ENCODE measurements around the gene CALML6. TPM values are rescaled to one million over a fixed set of nuclear protein-coding genes. Genes with fewer than 3 reads are reported as not detected.

CALML6 gene
- total RNA-seq, 1 experiment from 2014 or later, result not detected

GRCh38 chr1:1911350-1912041 lies 3.6 kb upstream of the CALML6 start:
- H3K4me1 ChIP-seq (ENCODE audit: low read length), result peaks cover 28% of the 10 kb centered on the region
- H3K36me3 ChIP-seq (ENCODE audit: insufficient read depth, low read length), result no peaks in the 10 kb centered on the region
- H3K9ac ChIP-seq (ENCODE audit: low read length), result no peak overlapping the region
- H3K27ac ChIP-seq (ENCODE audit: low read length), result no peak overlapping the region
- DNase-seq, result no peak
- no peak overlapping the region for H2AFZ ChIP-seq (ENCODE audit: low read length)
- H3K9me2 ChIP-seq (replicated peaks; ENCODE audit: insufficient read depth, low read length), result no peaks in the 10 kb centered on the region
- H3K4me2 ChIP-seq (ENCODE audit: low read depth, low read length, poor library complexity, severe bottlenecking), result no peak overlapping the region
- no peaks in the 10 kb centered on the region for H4K20me1 ChIP-seq (ENCODE audit: insufficient read depth, low read depth, low read length)
- H3K9me3 ChIP-seq (ENCODE audit: low read length), result no peaks in the 10 kb centered on the region
- H3K4me3 ChIP-seq (ENCODE audit: low read length), result no peak overlapping the region
- no peaks in the 10 kb centered on the region for H3K27me3 ChIP-seq (ENCODE audit: low read length)
- H3K79me2 ChIP-seq (ENCODE audit: low read length), result 0 out of 2 replicates have a peak, but pooled peaks cover 5% of the 10 kb centered on the region

DNA sequence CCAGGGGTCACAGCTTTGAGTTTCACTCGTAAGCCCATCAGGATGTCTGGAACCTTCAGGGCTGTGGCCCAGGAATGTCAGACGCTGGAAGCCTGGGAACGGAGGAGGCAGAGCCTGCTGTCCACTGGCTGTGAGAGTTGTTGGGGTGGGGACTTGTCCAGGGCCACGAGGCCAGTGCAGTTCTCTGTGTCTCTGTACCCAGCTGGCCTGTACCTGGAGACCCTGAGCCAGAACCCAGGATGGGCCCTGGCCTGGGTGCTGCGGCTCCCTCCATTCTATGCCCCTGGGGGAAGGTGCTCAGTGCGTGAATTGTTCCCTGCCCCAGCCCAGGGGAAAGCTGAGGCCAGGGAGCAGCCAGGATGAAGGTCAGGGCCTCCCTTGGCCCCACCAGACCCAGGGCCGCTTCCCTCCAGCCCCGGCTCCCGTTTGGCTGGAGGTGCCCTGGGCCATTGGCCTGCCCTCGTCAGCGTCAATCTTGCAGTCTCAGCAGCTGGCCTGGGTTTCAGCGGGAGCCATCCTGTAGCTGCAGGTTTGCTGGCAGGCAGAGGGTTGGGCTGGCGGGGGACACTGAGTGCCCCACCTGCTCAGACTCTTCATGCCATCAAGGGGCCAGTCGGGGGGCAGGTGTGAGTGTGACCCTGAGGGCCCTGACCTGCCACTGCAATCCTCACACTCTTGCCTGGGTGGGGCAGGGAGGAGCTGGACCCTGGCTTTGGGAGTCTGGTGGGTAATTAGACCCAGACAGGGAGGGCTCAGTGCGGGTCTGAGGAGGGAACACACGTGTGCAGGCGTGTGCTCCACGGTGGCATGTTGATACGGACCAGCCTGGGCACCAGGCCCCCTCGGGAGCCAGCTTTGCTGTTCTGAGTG lies 724 bp upstream of the CALML6 start:
- Histone ChIP-seq H3K36me3 (ENCODE audit: insufficient read depth, low read length) (no peaks in the 10 kb centered on the region), H3K27ac (ENCODE audit: low read length) (no peak overlapping the region), H3K79me2 (ENCODE audit: low read length) (no peaks in the 10 kb centered on the region), H3K27me3 (ENCODE audit: low read length) (no peaks in the 10 kb centered on the region), H3K9me3 (ENCODE audit: low read length) (no peaks in the 10 kb centered on the region), H2AFZ (ENCODE audit: low read length) (no peak overlapping the region), H3K4me2 (ENCODE audit: low read depth, low read length, poor library complexity, severe bottlenecking) (no peak overlapping the region), H3K4me3 (ENCODE audit: low read length) (no peak overlapping the region), H3K9ac (ENCODE audit: low read length) (no peak overlapping the region), H3K9me2 (replicated peaks; ENCODE audit: insufficient read depth, low read length) (no peaks in the 10 kb centered on the region), H4K20me1 (ENCODE audit: insufficient read depth, low read depth, low read length) (0 out of 2 replicates have a peak, but pooled peaks cover 4% of the 10 kb centered on the region), H3K4me1 (ENCODE audit: low read length) (peaks cover 9% of the 10 kb centered on the region)
- DNase-seq, result no peak

DNA sequence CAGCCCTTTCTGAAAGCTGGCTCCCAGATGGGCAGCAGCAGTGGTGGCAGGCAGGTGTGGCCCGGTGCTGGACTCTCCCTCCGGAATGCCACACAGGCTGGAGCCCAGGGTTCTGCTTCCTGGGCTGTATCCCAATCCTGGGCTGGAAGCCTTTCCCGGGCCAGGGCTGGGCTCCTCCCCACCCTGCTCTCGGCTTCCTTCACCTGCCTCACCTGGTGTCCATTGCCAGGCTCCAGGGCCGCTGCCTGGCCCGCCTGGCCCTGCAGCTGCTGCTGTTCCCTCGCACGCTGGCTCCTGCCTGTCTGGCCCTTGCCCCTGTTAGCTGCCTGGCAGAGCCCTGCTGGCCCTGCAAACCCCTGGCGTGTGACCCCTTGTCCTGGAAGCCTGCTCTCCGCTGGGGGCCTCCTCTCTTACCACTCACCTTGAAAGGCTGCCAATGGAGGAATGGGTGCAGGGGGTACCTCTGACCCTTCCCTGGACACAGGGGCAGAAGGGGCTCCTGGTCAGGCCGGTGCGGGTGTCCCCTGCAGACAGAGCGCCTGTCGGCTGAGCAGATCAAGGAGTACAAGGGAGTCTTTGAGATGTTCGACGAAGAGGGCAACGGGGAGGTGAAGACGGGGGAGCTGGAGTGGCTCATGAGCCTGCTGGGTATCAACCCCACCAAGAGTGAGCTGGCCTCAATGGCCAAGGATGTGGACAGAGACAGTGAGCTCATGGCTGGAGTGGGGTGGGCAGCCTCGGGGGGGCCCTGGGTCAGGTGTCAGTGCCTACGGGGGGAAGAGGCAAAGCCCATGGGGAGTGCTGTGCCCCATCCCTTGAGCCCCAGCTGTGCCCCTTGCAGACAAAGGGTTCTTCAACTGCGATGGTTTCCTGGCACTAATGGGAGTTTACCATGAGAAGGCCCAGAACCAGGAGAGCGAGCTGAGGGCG lies 1.1 kb downstream of the CALML6 start:
- Histone ChIP-seq H4K20me1 (ENCODE audit: insufficient read depth, low read depth, low read length) (0 out of 2 replicates have a peak, but pooled peaks cover 4% of the 10 kb centered on the region), H3K9me2 (replicated peaks; ENCODE audit: insufficient read depth, low read length) (no peaks in the 10 kb centered on the region), H3K4me3 (ENCODE audit: low read length) (no peak overlapping the region), H3K4me1 (ENCODE audit: low read length) (peaks cover 9% of the 10 kb centered on the region), H3K79me2 (ENCODE audit: low read length) (no peaks in the 10 kb centered on the region), H3K9me3 (ENCODE audit: low read length) (no peaks in the 10 kb centered on the region), H3K4me2 (ENCODE audit: low read depth, low read length, poor library complexity, severe bottlenecking) (no peak overlapping the region), H2AFZ (ENCODE audit: low read length) (no peak overlapping the region), H3K9ac (ENCODE audit: low read length) (no peak overlapping the region), H3K27me3 (ENCODE audit: low read length) (no peaks in the 10 kb centered on the region), H3K27ac (ENCODE audit: low read length) (no peak overlapping the region), H3K36me3 (ENCODE audit: insufficient read depth, low read length) (no peaks in the 10 kb centered on the region)
- no peak for DNase-seq

GRCh38 chr1:1916851-1917251 lies 1.8 kb downstream of the CALML6 start:
- H3K9me2 ChIP-seq (replicated peaks; ENCODE audit: insufficient read depth, low read length), result no peaks in the 10 kb centered on the region
- no peak overlapping the region for H2AFZ ChIP-seq (ENCODE audit: low read length)
- H3K79me2 ChIP-seq (ENCODE audit: low read length), result no peaks in the 10 kb centered on the region
- no peak overlapping the region for H3K27ac ChIP-seq (ENCODE audit: low read length)
- no peak overlapping the region for H3K9ac ChIP-seq (ENCODE audit: low read length)
- H3K36me3 ChIP-seq (ENCODE audit: insufficient read depth, low read length), result no peaks in the 10 kb centered on the region
- no peaks in the 10 kb centered on the region for H3K27me3 ChIP-seq (ENCODE audit: low read length)
- H3K4me3 ChIP-seq (ENCODE audit: low read length), result no peak overlapping the region
- no peak for DNase-seq
- no peaks in the 10 kb centered on the region for H3K9me3 ChIP-seq (ENCODE audit: low read length)
- H4K20me1 ChIP-seq (ENCODE audit: insufficient read depth, low read depth, low read length), result 0 out of 2 replicates have a peak, but pooled peaks cover 4% of the 10 kb centered on the region
- no peak overlapping the region for H3K4me2 ChIP-seq (ENCODE audit: low read depth, low read length, poor library complexity, severe bottlenecking)
- H3K4me1 ChIP-seq (ENCODE audit: low read length), result peaks cover 9% of the 10 kb centered on the region

DNA sequence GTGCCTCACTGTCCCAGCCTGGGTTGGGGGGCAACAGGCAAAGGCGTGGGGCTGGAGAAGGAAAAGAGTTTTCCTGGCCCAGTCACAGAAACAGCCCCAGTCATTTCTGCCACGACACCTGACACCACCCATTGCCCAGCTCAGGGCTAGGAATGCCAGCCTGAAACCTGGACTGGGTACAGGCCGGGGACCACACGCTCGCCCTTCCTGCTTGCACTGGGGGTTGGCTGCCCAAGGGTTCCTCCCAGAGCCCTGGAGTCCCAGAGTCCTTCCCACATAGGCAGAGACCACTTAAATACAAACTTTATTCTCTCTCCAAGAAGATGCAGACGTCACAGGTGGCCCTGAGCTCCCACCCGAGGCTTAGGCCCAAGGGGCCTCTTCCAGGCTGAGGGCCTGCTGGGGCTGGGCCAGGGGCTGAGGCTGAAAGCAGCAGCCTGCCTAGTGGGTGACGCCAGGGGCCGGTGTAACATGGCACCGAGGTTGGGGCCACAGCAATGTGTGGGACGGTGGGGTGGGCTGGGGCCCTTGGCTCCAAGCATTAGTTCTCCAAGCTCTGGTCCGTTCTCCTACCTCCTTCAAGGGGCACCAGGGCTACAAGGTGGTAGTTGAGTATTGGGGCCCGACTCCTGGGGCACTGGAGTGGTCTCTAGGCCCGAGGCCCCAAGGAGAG lies 2.4 kb downstream of the CALML6 start:
- H3K27me3 ChIP-seq (ENCODE audit: low read length), result no peaks in the 10 kb centered on the region
- H4K20me1 ChIP-seq (ENCODE audit: insufficient read depth, low read depth, low read length), result 0 out of 2 replicates have a peak, but pooled peaks cover 4% of the 10 kb centered on the region
- no peaks in the 10 kb centered on the region for H3K36me3 ChIP-seq (ENCODE audit: insufficient read depth, low read length)
- peaks cover 9% of the 10 kb centered on the region for H3K4me1 ChIP-seq (ENCODE audit: low read length)
- H3K4me3 ChIP-seq (ENCODE audit: low read length), result no peak overlapping the region
- H3K4me2 ChIP-seq (ENCODE audit: low read depth, low read length, poor library complexity, severe bottlenecking), result no peak overlapping the region
- no peak for DNase-seq
- H3K79me2 ChIP-seq (ENCODE audit: low read length), result no peaks in the 10 kb centered on the region
- H2AFZ ChIP-seq (ENCODE audit: low read length), result no peak overlapping the region
- no peaks in the 10 kb centered on the region for H3K9me3 ChIP-seq (ENCODE audit: low read length)
- H3K9me2 ChIP-seq (replicated peaks; ENCODE audit: insufficient read depth, low read length), result no peaks in the 10 kb centered on the region
- H3K9ac ChIP-seq (ENCODE audit: low read length), result no peak overlapping the region
- no peak overlapping the region for H3K27ac ChIP-seq (ENCODE audit: low read length)

DNA sequence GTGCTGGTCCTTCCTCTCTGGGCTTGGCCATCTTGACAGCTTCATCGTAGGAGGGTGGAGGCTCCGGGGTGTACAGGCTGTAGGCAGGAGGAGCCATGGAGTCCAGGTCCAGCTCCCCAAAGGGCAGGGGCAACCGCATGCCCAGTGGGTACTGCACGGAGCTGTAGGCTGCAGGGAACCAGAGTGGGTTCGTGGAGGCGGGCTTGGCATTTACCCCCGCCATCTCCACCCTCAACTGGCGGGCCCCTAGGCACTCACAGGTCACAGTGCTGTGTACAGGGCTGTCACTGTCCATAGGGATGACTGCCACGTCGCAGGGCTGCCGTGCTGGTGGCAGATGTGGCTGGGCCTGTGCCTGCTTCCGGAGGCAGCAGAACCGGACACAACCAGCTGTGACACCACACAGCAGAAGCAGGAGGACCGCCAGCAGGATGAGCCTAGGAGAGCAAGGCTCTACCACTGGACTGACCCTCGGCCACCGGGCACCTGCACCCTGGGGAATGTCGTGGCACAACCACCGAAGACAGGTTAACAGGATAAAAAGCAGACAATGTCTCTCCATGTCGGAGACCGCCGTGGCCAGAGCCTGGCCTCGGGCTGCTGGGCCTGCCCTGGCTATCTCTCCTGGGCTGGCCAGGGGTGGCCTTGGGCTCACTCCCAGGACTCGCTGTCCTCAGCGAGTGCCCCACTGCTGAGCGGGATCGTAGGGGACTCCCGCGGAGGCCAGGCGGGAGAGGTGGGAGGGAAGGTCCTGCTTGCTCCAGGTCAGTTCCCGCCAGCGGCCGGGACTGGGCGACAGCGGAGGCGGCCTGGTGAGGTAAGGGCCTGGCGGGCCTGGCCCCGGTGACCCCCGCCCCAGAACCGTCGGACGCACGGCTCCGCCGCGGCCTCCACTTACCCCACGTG lies 3.2 kb downstream of the CALML6 start:
- peaks cover 9% of the 10 kb centered on the region for H3K4me1 ChIP-seq (ENCODE audit: low read length)
- H3K9me3 ChIP-seq (ENCODE audit: low read length), result no peaks in the 10 kb centered on the region
- no peak overlapping the region for H2AFZ ChIP-seq (ENCODE audit: low read length)
- H3K4me2 ChIP-seq (ENCODE audit: low read depth, low read length, poor library complexity, severe bottlenecking), result peak overlapping the region; percentile 65
- no peaks in the 10 kb centered on the region for H3K36me3 ChIP-seq (ENCODE audit: insufficient read depth, low read length)
- H3K9me2 ChIP-seq (replicated peaks; ENCODE audit: insufficient read depth, low read length), result no peaks in the 10 kb centered on the region
- DNase-seq, result no peak
- H4K20me1 ChIP-seq (ENCODE audit: insufficient read depth, low read depth, low read length), result 0 out of 2 replicates have a peak, but pooled peaks cover 4% of the 10 kb centered on the region
- H3K9ac ChIP-seq (ENCODE audit: low read length), result peak overlapping the region; percentile 44; the same call in 1 of the 2 replicates
- H3K27ac ChIP-seq (ENCODE audit: low read length), result no peak overlapping the region
- no peaks in the 10 kb centered on the region for H3K27me3 ChIP-seq (ENCODE audit: low read length)
- H3K79me2 ChIP-seq (ENCODE audit: low read length), result no peaks in the 10 kb centered on the region
- H3K4me3 ChIP-seq (ENCODE audit: low read length), result peak overlapping the region; percentile 65; the same call in 1 of the 2 replicates

GRCh38 chr1:1918901-1919303 lies 3.8 kb downstream of the CALML6 start, which contains the start of gene TMEM52:
Gene TMEM52 (minus strand): TSS chr1:1919279. CDS start chr1:1919265, 14 bp downstream.
- Histone ChIP-seq H2AFZ (ENCODE audit: low read length) (peak within 1 kb of the TSS; percentile 62; the same call in 1 of the 2 replicates), H4K20me1 (ENCODE audit: insufficient read depth, low read depth, low read length) (0 out of 2 replicates have a peak, but pooled peaks cover 4% of the 10 kb centered on the region), H3K9ac (ENCODE audit: low read length) (peak within 1 kb of the TSS; percentile 44; the same call in 1 of the 2 replicates), H3K4me2 (ENCODE audit: low read depth, low read length, poor library complexity, severe bottlenecking) (peak within 1 kb of the TSS; percentile 65), H3K27me3 (ENCODE audit: low read length) (no peaks in the 10 kb centered on the region), H3K9me3 (ENCODE audit: low read length) (no peaks in the 10 kb centered on the region), H3K36me3 (ENCODE audit: insufficient read depth, low read length) (no peaks in the 10 kb centered on the region), H3K4me1 (ENCODE audit: low read length) (peaks cover 9% of the 10 kb centered on the region), H3K79me2 (ENCODE audit: low read length) (no peaks in the 10 kb centered on the region), H3K27ac (ENCODE audit: low read length) (no peak within 1 kb of the TSS), H3K4me3 (ENCODE audit: low read length) (peak within 1 kb of the TSS; percentile 65), H3K9me2 (replicated peaks; ENCODE audit: insufficient read depth, low read length) (no peaks in the 10 kb centered on the region)
- no peak for DNase-seq

All from Karpas-422 (cell line).